NCI-H510A (cell line): ENCODE data around the gene UBA3.

ENCODE experiments used
- DNase-seq: peaks from one replicate; lab custom pipeline; 2025; lab: John Stamatoyannopoulos, UW

The UBA3 gene

GRCh38 chr3:69011096-69011730 is 69.0 kb downstream of the UBA3 start:
- no peak for DNase-seq

- no peak for DNase-seq
Measured at GRCh38 chr3:69009559-69010410, 70.4 kb downstream of the UBA3 start.

- DNase-seq: no peak
Measured at GRCh38 chr3:69008980-69009379, 71.2 kb downstream of the UBA3 start.

GRCh38 chr3:69005791-69006482 is 74.2 kb downstream of the UBA3 start:
- no peak for DNase-seq

- no peak for DNase-seq
Measured at GRCh38 chr3:69005071-69005790, 74.9 kb downstream of the UBA3 start.
